ENCODE data around the gene APOO. TPM values are rescaled to one million over a fixed set of nuclear protein-coding genes. Genes with fewer than 3 reads are reported as not detected.

Gene APOO
- total and polyA plus RNA-seq, 11 donors: 41.0 to 113 (median 92.2) TPM

GRCh38 chrX:23851544-23851943 lies 56.2 kb downstream of the APOO start:
- Histone ChIP-seq H3K36me3 (no peaks in the 10 kb centered on the region), H3K4me3 (no peak overlapping the region), H3K4me1 (peaks cover 0 to 4% (median 0%) of the 10 kb centered on the region in 12 donors), H3K9me3 (no peaks in the 10 kb centered on the region), H3K27me3 (peaks cover 0 to 4% (median 0%) of the 10 kb centered on the region in 9 donors), H3K27ac (no peak overlapping the region)
- DNase-seq: no peak
- WGBS, 4 donors: 76 to 94% (median 90%) methylated on average over 2 of the region's 2 CpGs
- TF ChIP-seq POLR2A (IDR thresholded peaks at IDR 0.05) (no peak), CTCF (IDR thresholded peaks at IDR 0.05) (no peak)
- intact Hi-C loops (cut with DNase I): loop anchor here in 2 of 10 donors (10.0 kb wide), 1 partner anchor 47 kb away; no protein-coding TSS in a partner anchor
- no peak for ATAC-seq

- TF ChIP-seq POLR2A (IDR thresholded peaks at IDR 0.05) (no peak), CTCF (IDR thresholded peaks at IDR 0.05) (no peak)
- ATAC-seq: no peak
These were observed 58.5 kb downstream of the APOO start for GRCh38 chrX:23849241-23849640.

GRCh38 chrX:23845351-23845817 lies 62.4 kb downstream of the APOO start:
- peak overlapping the region in 9 of 12 donors; percentile 3 to 85 (median 54) for H3K27ac ChIP-seq
- peaks cover 0 to 6% (median 0%) of the 10 kb centered on the region in 9 donors for H3K27me3 ChIP-seq
- WGBS, 4 donors: 20 to 42% (median 30%) methylated on average over 3 of the region's 3 CpGs
- DNase-seq (no peak), ATAC-seq (peak in 1 of 4 donors; percentile 47)
- no peaks in the 10 kb centered on the region for H3K36me3 ChIP-seq
- H3K4me3 ChIP-seq: peak overlapping the region in 1 of 12 donors; percentile 6
- intact Hi-C loops (cut with DNase I): no loop called here
- peaks cover 0 to 16% (median 5%) of the 10 kb centered on the region in 12 donors for H3K4me1 ChIP-seq
- TF ChIP-seq POLR2A (IDR thresholded peaks at IDR 0.05): no peak
- TF ChIP-seq CTCF (IDR thresholded peaks at IDR 0.05): no peak
- no peaks in the 10 kb centered on the region for H3K9me3 ChIP-seq

More at GRCh38 chrX:23849241-23849640, 58.5 kb downstream of the APOO start:
- Histone ChIP-seq H3K4me1 (peaks cover 0 to 16% (median 3%) of the 10 kb centered on the region in 12 donors), H3K27ac (no peak overlapping the region), H3K9me3 (no peaks in the 10 kb centered on the region), H3K36me3 (no peaks in the 10 kb centered on the region), H3K27me3 (peaks cover 0 to 4% (median 0%) of the 10 kb centered on the region in 9 donors), H3K4me3 (no peak overlapping the region)
- 85 to 96% (median 90%) methylated on average over 4 to 5 of the region's 5 CpGs for WGBS, 4 donors
- DNase-seq: no peak
- intact Hi-C loops (cut with DNase I): no loop called here

GRCh38 chrX:23844502-23845138 lies 63.1 kb downstream of the APOO start:
- peak overlapping the region in 7 of 12 donors; percentile 18 to 85 (median 54) for H3K27ac ChIP-seq
- H3K4me3 ChIP-seq: no peak overlapping the region
- no peaks in the 10 kb centered on the region for H3K36me3 ChIP-seq
- H3K27me3 ChIP-seq: peaks cover 0 to 2% (median 0%) of the 10 kb centered on the region in 9 donors
- peak in 2 of 4 donors; percentile 46 to 50 for ATAC-seq
- H3K4me1 ChIP-seq: peaks cover 0 to 16% (median 5%) of the 10 kb centered on the region in 12 donors
- 32 to 50% (median 36%) methylated on average over 7 of the region's 7 CpGs for WGBS, 4 donors
- H3K9me3 ChIP-seq: no peaks in the 10 kb centered on the region
- intact Hi-C loops (cut with DNase I): no loop called here
- DNase-seq: peak in 1 of 5 donors; percentile 6
- TF ChIP-seq POLR2A (IDR thresholded peaks at IDR 0.05) (no peak), CTCF (IDR thresholded peaks at IDR 0.05) (no peak)
